ENCODE results near the gene RENBP. TPM values are rescaled to one million over a fixed set of nuclear protein-coding genes. Genes with fewer than 3 reads are reported as not detected.
A peak's percentile ranks its signal among the peaks of the same experiment; 100 is the strongest.

RENBP gene
- total and polyA plus RNA-seq, 9 of the 15 experiments (the other 6 are each of a cell fraction or from before 2014, with no cell fraction given) = 0.07 to 14.8 (median 10.6) TPM; not detected in 1

DNA sequence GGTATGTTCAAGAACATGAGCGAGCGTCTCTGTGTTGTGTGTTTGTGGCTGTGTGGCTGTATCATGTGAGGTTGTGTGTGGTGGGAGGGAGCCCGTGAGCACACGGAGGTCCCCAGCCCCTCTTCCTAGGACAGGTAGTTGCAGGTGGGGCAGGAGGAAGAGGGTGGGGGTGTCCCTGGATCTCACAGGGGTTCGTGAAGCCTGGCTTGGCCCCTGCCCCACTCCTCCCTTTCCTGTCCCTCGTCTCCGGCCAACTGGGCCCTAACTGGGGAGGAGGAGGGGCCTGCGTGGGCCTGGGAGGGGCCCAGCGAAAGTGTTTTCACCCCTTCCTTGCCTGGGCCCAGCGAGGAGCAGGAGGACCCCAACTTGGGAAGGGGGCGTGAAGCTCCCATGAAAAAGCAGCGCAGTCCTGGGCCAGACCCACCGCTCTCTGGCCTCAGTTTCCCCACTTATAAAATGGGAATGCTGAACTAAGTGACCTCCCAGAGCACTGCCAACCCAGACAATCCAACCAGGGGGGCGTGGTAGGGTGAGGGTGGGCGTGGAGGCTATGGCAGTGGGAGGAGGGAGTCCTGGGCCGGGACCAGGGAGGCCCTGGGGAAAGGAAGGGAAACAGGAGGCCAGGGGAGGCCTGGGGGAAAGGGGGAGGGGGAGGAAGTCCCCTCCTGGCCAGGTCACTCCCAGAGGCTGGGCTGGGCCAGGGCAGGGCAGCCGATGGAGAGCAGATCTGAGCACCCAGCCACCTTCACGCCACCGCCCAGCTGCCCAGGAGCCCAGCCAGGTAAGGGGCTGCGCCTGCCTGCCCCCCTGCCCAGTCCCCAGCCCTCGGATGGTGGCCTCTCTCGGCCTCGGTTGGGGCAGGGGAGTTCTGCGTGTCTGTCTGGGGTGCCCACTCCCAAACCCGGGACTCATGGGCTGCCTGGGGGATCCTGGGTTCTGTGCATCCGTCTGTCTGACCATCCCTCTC is 40.2 kb downstream of the RENBP start, which contains the start of gene AVPR2:
AVPR2 (plus strand) TSS at position 683 of the 967 bp plus-strand sequence. CDS start 473 bp downstream, outside the sequence.
- Histone ChIP-seq H2AFZ (ENCODE audit: low read depth, low read length) (0 out of 2 replicates have a peak within 1 kb of the TSS, but pooled peaks have one; percentile 32), H3K9ac (ENCODE audit: insufficient read depth in 1 of 2, low read depth in 2 of 2, low read length in 2 of 2) (peak within 1 kb of the TSS in 1 of 2 experiments; percentile 55; a peak in 2 of 4 replicates), H3K27me3 (ENCODE audit: control insufficient read depth in 2 of 2, insufficient read depth in 2 of 2, low read length in 2 of 2) (no peaks in the 10 kb centered on the region; a peak in 1 of 5 replicates), H3K4me3 (no peak within 1 kb of the TSS), H3K9me3 (replicated peaks; ENCODE audit: control insufficient read depth, insufficient read depth, low read depth, low read length) (no peaks in the 10 kb centered on the region), H3K9me1 (ENCODE audit: control insufficient read depth, insufficient read depth, low read length) (no peaks in the 10 kb centered on the region), H3K4me1 (replicated peaks in 1 of 2; ENCODE audit: control insufficient read depth in 2 of 2, insufficient read depth in 2 of 2, low read length in 2 of 2) (peaks cover 15 to 73% of the 10 kb centered on the region in 2 experiments), H4K20me1 (replicated peaks; ENCODE audit: control insufficient read depth, insufficient read depth, low read length) (peaks cover 5% of the 10 kb centered on the region; the same call in 1 of the 2 replicates), H3K36me3 (ENCODE audit: control insufficient read depth, insufficient read depth, low read length) (peaks cover 6% of the 10 kb centered on the region; the same call in 1 of the 3 replicates), H3K79me2 (ENCODE audit: control insufficient read depth, insufficient read depth, low read length) (no peaks in the 10 kb centered on the region), H3K27ac (ENCODE audit: extremely low read depth, low read depth, low read length) (no peak within 1 kb of the TSS), H3K4me2 (ENCODE audit: insufficient read depth, low read length) (no peak within 1 kb of the TSS)
- TF ChIP-seq GTF2E2 (tag; IDR thresholded peaks at IDR 0.05) (no peak), POLR2G (IDR thresholded peaks at IDR 0.05; ENCODE audit: low read depth, low read length) (peak; percentile 69)
- WGBS (ENCODE audit: insufficient coverage, low coverage, missing lambda C conversion rate) = 57% methylated on average over 11 of the region's 26 CpGs
- BruUV-seq (replicated peaks) = no TSS peak
- ATAC-seq (peak; percentile 21), DNase-seq (ENCODE audit: extremely low read depth in 1 of 4, low spot score in 3 of 4) (peak in 2 of 4 experiments; percentile 31 to 33), FAIRE-seq (no peak)
- in situ Hi-C loops (cut with MboI) = no loop called here
- CTCF ChIA-PET (ENCODE audit: low intra/inter-chr PET ratio) = no interaction called here
- POLR2A ChIA-PET = no interaction called here
- intact Hi-C loops (cut with micrococcal nuclease) = no loop called here
